ENCODE results near the gene ARF1.

Gene ARF1

DNA sequence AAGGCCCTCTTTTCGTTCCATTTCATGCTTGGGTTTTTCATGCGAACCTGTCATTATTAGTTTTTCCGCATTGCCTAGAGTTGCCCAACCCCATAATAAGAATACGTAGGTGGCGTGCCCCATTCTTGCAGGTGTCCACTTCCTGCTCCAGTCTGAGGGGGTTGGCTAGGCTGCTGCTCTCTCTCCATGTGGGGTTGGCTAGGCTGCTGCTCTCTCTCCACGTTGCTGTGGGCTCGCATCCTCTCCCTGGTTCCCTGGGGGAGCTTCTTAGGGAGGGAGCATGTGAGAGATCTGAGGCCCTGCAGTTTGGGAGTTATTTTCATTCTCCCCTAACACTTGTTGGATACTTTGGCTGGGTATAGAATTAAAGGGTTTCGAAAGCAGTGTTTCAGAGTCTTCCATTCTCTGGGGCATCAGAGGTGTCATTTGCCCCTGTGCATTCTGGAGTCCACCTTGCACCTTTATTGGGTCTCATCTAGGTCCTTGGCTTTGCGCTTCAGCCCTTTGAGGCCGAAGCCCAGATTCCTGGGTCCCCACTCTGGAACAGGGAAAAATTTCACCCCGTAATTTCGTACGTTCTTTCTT lies 12.0 kb downstream of the ARF1 start:
- Mint-ChIP-seq H3K27me3 (ENCODE audit: low read depth, poor library complexity) (peaks cover 3% of the 10 kb centered on the region), H3K9me3 (peaks cover 50% of the 10 kb centered on the region), H3K4me3 (no peak overlapping the region), H3K4me1 (peaks cover 4% of the 10 kb centered on the region), H3K27ac (no peak overlapping the region), H3K36me3 (ENCODE audit: low read depth) (peaks cover 83% of the 10 kb centered on the region)
- TF ChIP-seq, protein P1, sequence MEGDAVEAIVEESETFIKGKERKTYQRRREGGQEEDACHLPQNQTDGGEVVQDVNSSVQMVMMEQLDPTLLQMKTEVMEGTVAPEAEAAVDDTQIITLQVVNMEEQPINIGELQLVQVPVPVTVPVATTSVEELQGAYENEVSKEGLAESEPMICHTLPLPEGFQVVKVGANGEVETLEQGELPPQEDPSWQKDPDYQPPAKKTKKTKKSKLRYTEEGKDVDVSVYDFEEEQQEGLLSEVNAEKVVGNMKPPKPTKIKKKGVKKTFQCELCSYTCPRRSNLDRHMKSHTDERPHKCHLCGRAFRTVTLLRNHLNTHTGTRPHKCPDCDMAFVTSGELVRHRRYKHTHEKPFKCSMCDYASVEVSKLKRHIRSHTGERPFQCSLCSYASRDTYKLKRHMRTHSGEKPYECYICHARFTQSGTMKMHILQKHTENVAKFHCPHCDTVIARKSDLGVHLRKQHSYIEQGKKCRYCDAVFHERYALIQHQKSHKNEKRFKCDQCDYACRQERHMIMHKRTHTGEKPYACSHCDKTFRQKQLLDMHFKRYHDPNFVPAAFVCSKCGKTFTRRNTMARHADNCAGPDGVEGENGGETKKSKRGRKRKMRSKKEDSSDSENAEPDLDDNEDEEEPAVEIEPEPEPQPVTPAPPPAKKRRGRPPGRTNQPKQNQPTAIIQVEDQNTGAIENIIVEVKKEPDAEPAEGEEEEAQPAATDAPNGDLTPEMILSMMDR (IDR thresholded peaks at IDR 0.05) = no peak
- no peak for DNase-seq

DNA sequence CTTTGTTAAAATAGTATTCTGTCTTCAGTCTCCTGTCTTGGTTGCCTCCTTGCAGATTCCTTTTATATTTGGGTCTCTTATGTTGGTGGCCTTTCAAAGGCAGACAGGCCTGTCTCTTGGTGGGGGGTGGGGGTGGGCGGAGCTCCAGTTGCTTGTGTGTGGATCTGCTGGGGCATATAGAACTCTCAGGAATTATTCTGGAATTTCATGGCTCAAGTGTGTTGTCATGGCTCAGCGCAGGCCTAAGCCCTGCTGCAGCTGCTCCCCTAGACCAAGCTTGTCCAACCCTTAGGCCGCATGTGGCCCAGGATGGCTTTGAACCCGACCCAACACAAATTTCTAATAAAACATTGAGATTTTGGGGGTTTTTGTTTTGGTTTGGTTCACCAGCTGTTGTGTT lies 12.7 kb downstream of the ARF1 start:
- Mint-ChIP-seq H3K27me3 (ENCODE audit: low read depth, poor library complexity) (peaks cover 3% of the 10 kb centered on the region), H3K4me3 (no peak overlapping the region), H3K36me3 (ENCODE audit: low read depth) (peaks cover 84% of the 10 kb centered on the region), H3K4me1 (no peaks in the 10 kb centered on the region), H3K9me3 (peaks cover 50% of the 10 kb centered on the region), H3K27ac (no peak overlapping the region)
- no peak for DNase-seq
- TF ChIP-seq, protein P1 (IDR thresholded peaks at IDR 0.05) = no peak

DNA sequence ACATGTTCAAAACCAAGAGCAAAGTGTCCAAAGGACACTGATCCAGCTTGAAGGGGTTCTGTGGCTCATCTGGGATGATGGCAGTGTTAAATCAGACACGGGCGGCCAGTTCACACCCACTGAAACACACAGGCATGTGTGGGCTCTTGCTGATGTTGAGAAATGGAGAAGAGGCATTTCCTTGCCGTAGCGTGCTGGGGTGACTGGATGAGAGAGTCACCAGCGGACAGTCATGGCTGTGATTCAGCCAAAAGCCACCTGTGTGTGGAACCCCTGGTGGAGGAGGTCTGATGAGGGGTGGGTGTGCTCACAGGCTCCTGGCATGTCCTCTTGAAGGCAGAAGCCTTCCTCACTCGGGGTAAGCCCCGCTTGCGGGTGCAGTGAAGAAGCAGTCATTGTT lies 13.4 kb downstream of the ARF1 start:
- H3K36me3 Mint-ChIP-seq (ENCODE audit: low read depth) = peaks cover 77% of the 10 kb centered on the region
- DNase-seq = no peak
- peaks cover 3% of the 10 kb centered on the region for H3K27me3 Mint-ChIP-seq (ENCODE audit: low read depth, poor library complexity)
- peaks cover 50% of the 10 kb centered on the region for H3K9me3 Mint-ChIP-seq
- H3K4me3 Mint-ChIP-seq = no peak overlapping the region
- peaks cover under 1% of the 10 kb centered on the region for H3K4me1 Mint-ChIP-seq
- H3K27ac Mint-ChIP-seq = peak overlapping the region; percentile 90
- TF ChIP-seq, protein P1 (IDR thresholded peaks at IDR 0.05) = no peak

DNA sequence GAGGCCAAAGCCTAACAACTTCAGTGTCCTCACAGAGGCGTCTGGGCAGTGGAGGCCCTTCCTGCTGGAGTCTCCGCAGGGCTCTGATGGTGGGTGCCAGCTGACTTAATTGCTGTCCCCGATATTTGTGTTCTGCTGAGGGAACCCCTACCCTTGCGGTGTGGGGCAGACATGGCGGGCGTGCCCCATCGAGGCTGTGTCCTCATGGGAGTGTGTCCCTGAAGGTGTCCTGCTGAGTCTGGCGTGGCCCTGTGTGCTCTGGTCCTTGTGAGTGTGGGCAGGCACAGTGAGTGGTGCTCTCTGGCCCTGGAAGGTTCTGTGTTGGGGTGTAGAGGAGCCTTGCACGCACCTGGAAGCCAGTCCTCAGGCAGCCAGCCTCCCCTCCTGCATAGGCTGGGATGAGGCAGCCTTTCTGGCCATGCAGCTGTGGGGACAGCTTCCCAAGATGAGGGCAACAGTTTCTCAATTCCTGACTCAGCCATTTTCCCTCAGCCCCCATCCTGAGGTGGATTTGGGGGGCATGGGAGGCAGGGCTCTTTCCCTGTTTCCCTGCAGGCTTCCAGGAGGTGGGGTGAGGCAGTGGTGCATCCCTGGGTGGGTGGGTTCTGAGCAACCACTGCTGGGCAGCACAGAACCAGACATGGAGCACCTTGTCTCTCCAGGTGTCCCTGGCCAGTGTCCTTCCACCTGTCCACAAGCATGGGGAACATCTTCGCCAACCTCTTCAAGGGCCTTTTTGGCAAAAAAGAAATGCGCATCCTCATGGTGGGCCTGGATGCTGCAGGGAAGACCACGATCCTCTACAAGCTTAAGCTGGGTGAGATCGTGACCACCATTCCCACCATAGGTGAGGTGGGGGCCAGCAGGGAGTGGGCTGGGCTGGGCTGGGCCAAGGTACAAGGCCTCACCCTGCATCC lies 14.2 kb downstream of the ARF1 start:
- TF ChIP-seq, protein P1 (IDR thresholded peaks at IDR 0.05) = no peak
- H3K4me1 Mint-ChIP-seq = peaks cover 8% of the 10 kb centered on the region
- H3K36me3 Mint-ChIP-seq (ENCODE audit: low read depth) = peaks cover 76% of the 10 kb centered on the region
- no peak overlapping the region for H3K27ac Mint-ChIP-seq
- H3K9me3 Mint-ChIP-seq = peaks cover 42% of the 10 kb centered on the region
- peaks cover 3% of the 10 kb centered on the region for H3K27me3 Mint-ChIP-seq (ENCODE audit: low read depth, poor library complexity)
- no peak for DNase-seq
- H3K4me3 Mint-ChIP-seq = no peak overlapping the region

DNA sequence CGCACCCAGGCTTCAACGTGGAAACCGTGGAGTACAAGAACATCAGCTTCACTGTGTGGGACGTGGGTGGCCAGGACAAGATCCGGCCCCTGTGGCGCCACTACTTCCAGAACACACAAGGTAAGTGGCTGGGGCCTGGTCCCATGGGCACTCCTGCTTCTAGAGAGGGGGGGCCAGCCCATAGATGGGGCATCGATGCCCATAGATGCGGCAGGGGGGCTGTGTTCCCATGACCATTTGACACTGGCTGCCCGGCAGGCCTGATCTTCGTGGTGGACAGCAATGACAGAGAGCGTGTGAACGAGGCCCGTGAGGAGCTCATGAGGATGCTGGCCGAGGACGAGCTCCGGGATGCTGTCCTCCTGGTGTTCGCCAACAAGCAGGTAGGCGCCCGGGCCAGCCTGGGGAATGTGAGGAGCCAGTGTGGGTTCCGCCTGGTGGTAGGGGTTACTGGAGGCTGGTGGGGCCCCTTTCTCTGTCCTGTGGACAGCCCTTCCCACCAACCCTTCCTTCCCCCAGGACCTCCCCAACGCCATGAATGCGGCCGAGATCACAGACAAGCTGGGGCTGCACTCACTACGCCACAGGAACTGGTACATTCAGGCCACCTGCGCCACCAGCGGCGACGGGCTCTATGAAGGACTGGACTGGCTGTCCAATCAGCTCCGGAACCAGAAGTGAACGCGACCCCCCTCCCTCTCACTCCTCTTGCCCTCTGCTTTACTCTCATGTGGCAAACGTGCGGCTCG lies 15.0 kb downstream of the ARF1 start:
- Mint-ChIP-seq H3K4me1 (peaks cover 9% of the 10 kb centered on the region), H3K27me3 (ENCODE audit: low read depth, poor library complexity) (peaks cover 3% of the 10 kb centered on the region), H3K9me3 (peaks cover 34% of the 10 kb centered on the region), H3K4me3 (no peak overlapping the region), H3K36me3 (ENCODE audit: low read depth) (peaks cover 68% of the 10 kb centered on the region), H3K27ac (peak overlapping the region; percentile 68)
- no peak for DNase-seq
- TF ChIP-seq, protein P1 (IDR thresholded peaks at IDR 0.05) = no peak

Measured in nephron progenitor cell (in vitro differentiated cells).